GM12872 (cell line): ENCODE data around the gene METTL6.

Experiments
- TF ChIP-seq, protein P1 (sequence below): IDR thresholded peaks from 3 replicates; pipeline ENCODE4 v1.5.1; 2011; ENCODE audit warnings: low read depth, mild to moderate bottlenecking, low read length, moderate library complexity; ENCODE audit not compliant: insufficient read depth

METTL6 gene

DNA sequence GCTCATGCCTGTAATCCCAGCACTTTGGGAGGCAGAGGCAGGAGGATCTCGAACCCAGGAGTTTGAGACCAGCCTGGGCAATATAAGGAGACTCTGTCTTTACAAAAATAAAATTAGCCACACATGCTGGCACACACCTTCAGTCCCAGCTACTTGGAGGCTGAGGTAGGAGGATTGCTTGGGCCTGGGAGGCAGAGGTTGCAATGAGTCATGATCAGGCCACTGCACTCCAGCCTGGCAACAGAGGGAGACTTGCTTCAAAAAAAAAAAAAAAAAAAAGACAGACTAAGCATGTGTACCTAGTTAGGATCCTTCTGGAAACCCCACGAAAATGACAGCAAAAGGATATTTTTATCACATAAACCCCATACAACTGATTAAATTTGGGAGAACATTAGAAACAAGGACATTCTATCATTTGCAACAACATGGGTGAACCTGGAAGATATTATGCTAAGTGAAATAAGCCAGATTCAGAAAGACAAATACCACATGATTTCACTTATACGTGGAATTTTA, 44.9 kb downstream of the METTL6 start:
- TF ChIP-seq, protein P1, sequence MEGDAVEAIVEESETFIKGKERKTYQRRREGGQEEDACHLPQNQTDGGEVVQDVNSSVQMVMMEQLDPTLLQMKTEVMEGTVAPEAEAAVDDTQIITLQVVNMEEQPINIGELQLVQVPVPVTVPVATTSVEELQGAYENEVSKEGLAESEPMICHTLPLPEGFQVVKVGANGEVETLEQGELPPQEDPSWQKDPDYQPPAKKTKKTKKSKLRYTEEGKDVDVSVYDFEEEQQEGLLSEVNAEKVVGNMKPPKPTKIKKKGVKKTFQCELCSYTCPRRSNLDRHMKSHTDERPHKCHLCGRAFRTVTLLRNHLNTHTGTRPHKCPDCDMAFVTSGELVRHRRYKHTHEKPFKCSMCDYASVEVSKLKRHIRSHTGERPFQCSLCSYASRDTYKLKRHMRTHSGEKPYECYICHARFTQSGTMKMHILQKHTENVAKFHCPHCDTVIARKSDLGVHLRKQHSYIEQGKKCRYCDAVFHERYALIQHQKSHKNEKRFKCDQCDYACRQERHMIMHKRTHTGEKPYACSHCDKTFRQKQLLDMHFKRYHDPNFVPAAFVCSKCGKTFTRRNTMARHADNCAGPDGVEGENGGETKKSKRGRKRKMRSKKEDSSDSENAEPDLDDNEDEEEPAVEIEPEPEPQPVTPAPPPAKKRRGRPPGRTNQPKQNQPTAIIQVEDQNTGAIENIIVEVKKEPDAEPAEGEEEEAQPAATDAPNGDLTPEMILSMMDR, result no peak

DNA sequence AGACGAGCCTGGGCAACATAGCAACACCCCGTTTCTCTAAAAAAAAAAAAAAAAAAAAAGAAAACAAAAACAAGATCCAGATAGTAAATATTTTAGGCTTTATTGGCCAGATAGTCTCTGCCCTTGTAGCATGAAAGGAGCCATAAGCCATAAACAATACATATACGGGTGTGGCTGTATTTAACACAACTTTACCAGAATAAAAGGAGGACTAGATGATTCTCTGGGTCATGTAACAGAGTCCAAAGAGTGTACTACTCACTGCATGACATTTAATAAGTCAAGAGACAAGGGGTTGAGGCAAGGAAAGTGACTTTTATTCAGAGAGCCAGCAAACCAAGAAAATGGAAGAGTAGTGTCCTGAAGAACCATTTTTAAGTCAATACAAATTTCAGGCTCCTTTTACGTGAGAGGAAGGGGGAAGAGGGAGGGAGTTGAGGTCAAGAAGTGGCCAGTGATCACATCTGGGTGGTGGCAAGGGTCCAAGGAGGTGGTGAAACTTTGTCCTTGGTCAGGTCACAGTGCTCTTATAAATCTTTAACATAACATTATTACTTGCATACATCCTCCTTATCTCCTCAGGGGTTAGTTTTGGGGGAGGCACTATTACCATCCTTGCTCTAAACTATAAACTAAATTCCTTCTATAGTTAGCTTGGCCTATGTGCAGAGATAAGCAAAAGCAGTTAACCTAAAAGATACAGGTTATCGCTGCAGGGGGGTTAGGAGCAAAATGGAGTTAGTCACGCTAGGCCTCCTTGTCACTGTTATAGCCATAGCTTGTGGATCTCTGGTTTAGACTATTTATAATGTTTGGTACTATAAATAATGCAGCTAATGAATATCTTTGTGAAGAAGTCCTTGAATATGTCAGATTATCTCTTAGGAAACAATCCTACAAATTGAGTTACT, 46.1 kb downstream of the METTL6 start:
- TF ChIP-seq, protein P1, result no peak

DNA sequence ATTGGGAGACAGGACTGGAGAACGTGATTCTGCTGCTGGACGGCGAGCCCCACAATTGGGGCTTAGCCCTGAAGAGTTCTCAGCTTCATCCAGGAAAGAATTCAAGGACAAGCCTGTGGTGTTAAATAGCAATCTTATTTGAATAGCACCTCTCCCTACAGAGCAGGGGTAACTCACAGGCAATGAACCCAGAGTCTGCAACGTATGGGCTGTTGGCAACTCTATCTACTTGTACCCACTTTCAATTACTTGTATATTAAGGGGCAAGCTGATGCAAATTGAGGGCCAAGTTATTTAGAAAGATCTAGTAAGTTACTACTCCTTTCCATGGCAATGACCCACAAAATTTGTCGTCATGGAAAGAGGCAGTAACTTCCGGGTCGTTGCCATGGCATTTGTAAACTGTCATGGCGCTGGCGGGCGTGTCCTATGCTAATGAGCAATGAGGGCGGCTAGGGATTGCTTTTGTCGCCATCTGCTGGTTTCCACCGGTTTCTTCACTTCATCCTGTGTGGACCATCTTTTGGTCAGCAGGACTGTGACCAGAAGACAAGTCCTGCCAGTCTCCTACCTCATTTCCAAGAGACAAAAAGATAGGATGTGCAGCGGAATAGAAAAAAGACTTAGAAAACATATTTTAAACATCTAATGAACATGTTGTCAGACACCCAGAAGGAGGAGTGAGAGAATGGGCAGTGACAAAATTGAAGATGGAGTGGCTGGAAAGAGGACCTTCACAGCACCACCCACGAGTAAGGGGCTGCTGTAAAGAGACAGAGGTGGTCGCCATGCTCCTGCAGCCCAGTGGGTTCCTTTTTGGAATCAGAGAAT, 49.2 kb downstream of the METTL6 start:
- TF ChIP-seq, protein P1, result peak; percentile 87

DNA sequence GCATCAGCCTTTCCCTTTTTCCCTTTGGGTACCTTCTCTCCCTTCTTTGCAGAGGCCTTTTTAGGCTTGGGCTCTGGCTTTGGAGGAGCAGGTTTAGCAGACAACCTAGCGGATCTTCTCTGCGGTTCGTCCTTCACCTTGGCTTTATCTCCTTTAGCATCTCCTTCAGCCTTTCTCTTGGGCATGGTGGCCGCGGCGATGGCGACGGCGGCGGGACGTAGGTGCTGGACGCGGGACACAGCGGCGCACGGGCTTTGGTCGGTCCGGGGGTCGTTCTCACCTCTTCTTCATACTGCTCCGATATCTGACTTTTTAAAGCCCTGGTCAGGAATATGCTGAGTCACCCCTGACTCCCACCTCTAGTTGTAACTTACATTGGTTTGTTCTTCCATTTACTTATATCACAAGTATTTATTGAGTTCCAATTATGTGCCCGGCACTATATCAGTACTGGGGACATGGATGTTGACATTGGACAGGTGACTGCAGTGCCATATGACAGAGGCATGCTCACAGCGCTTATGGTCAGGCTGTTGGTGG, 51.8 kb downstream of the METTL6 start:
- TF ChIP-seq, protein P1, result no peak

DNA sequence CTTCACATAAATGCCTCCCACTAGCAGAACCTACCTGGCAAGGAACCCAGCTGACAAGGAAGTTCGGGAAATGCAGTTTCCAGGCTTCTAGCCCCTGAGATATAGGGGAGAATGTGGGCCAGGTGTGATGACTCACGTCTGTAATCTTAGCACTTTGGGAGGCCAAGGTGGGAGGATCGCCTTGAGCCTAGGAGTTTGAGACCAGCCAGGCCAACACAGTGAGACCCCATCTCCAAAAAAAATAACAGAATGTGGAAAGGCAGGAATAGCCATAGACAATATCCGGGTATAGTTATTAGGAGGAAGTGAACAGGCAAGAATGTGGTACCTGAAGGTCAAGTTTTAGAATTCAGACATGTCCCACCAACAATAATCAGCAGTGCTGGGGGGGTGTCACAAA, 54.4 kb downstream of the METTL6 start:
- TF ChIP-seq, protein P1, result no peak

DNA sequence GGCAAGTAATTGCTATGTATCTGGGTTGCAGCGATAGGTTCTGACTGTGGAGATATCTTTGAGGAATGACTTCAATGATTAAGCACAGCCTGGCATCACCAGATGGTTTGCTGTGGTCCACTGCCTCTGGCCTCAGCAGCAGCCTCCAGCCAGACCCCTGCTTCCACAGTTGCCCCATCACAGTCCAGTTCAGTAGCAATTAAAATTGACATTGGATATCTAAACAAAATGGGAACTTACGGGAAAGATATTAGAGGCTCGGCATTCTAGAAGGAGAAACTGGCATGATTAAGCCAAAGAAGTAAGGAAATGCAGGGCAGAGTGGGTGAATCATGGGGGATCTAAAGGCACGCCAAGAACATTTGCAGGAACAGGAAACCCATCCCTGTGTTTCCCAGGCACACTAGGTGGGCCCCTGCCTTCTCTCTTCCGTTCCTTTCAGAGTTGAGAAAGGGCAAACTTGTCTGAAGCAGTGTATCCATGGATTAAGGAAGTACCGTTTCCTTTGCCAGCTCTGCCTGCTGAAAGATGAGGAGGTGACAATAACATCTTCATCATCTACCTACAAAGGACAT, 58.7 kb downstream of the METTL6 start:
- TF ChIP-seq, protein P1, result no peak

DNA sequence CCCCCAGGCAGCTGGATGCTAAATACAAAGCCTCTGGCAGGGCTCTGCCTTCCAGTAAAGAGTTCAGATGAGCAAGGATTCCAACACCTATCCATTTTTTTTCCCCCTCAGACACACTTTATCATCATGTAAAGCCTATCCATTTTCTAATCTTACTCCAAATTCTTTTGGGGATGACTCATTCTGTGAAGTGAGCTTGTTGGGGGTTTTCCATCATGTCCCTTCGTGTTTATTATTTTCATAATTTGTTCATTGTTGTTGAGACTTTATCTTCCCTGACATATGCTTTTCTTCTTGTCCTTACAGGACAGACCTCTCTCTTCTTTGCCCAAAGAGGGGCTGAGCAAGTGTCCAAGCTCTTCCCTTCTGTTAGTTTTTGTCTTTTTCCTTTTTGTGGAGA, 60.3 kb downstream of the METTL6 start:
- TF ChIP-seq, protein P1, result no peak
